ENCODE measurements around the gene CD52. TPM values are rescaled to one million over a fixed set of nuclear protein-coding genes. Genes with fewer than 3 reads are reported as not detected.

The CD52 gene
- total RNA-seq, 2 experiments from 2014 or later = 324 to 344 TPM

GRCh38 chr1:26293911-26294463 is 23.8 kb upstream of the CD52 start:
- TF ChIP-seq, protein P1, sequence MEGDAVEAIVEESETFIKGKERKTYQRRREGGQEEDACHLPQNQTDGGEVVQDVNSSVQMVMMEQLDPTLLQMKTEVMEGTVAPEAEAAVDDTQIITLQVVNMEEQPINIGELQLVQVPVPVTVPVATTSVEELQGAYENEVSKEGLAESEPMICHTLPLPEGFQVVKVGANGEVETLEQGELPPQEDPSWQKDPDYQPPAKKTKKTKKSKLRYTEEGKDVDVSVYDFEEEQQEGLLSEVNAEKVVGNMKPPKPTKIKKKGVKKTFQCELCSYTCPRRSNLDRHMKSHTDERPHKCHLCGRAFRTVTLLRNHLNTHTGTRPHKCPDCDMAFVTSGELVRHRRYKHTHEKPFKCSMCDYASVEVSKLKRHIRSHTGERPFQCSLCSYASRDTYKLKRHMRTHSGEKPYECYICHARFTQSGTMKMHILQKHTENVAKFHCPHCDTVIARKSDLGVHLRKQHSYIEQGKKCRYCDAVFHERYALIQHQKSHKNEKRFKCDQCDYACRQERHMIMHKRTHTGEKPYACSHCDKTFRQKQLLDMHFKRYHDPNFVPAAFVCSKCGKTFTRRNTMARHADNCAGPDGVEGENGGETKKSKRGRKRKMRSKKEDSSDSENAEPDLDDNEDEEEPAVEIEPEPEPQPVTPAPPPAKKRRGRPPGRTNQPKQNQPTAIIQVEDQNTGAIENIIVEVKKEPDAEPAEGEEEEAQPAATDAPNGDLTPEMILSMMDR (IDR thresholded peaks at IDR 0.05) = no peak
- CTCF ChIA-PET = no interaction called here
- H3K27me3 Mint-ChIP-seq = no peaks in the 10 kb centered on the region
- POLR2A ChIA-PET = interaction anchor here (1.3 to 1.7 kb wide), 2 partner anchors 14 to 24 kb away, joined by 4 read pairs; partner anchors contain the start of genes CD52 and SH3BGRL3
- intact Hi-C loops (cut with micrococcal nuclease) = no loop called here
- peaks cover 13% of the 10 kb centered on the region for H3K36me3 Mint-ChIP-seq (ENCODE audit: low read depth)
- no peaks in the 10 kb centered on the region for H3K9me3 Mint-ChIP-seq
- ATAC-seq = no peak
- no peak overlapping the region for H3K4me3 Mint-ChIP-seq
- peaks cover 34% of the 10 kb centered on the region for H3K4me1 Mint-ChIP-seq (ENCODE audit: low read depth)
- no peak for DNase-seq
- H3K27ac Mint-ChIP-seq = no peak overlapping the region

- Mint-ChIP-seq H3K36me3 (ENCODE audit: low read depth) (peaks cover 7% of the 10 kb centered on the region), H3K9me3 (no peaks in the 10 kb centered on the region), H3K4me1 (ENCODE audit: low read depth) (peaks cover 20% of the 10 kb centered on the region), H3K27me3 (no peaks in the 10 kb centered on the region), H3K27ac (no peak overlapping the region), H3K4me3 (no peak overlapping the region)
- no peak for DNase-seq
- POLR2A ChIA-PET = interaction anchor here (0.6 to 6.8 kb wide), 4 partner anchors 6 to 19 kb away, joined by 5 to 44 read pairs (median 6); partner anchors contain the start of gene UBXN11
- TF ChIP-seq, protein P1 (IDR thresholded peaks at IDR 0.05) = no peak
- intact Hi-C loops (cut with micrococcal nuclease) = no loop called here
- CTCF ChIA-PET = interaction anchor here (1.2 kb wide), 1 partner anchor 20 kb away, joined by 4 read pairs; no protein-coding TSS in a partner anchor
- ATAC-seq = no peak
Measured at GRCh38 chr1:26295194-26296138, 22.3 kb upstream of the CD52 start.

DNA sequence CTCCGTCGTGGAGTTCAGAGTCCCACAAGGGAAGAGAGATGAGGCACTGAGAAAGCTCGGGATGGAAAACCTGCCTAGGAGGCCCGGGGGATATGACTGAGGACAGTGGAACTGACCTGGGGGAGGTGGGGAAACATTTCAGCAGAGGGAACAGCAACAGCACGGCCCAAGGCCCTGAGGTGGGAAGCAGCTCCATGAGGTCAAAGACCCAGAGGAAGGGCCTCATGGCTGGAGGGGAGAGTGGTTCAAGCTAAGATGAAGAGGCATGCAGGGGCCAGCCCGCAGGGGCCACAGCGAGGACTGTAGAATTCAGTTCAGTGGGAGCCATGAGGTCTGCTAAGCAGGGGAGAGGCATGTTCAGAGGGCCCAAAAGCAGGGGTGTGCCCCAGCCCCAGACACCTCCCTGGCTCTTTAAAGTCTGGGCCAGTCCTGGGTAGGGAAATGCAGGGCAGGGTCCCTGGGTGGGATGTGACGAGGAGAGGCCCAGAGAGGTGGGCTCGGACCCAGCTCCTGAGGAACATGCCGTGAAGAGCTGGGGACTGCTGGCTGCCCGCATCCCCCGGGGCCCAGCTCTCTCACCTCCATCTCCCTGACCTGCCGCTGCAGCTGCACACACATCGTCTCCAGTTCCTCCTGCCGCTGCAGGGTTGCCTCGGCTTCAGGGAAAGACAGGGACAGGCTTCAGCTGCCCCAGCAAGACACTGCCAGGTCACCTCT is 21.3 kb upstream of the CD52 start:
- H3K27ac Mint-ChIP-seq = no peak overlapping the region
- TF ChIP-seq, protein P1 (IDR thresholded peaks at IDR 0.05) = no peak
- intact Hi-C loops (cut with micrococcal nuclease) = no loop called here
- H3K27me3 Mint-ChIP-seq = no peaks in the 10 kb centered on the region
- POLR2A ChIA-PET = interaction anchor here (0.8 to 6.8 kb wide), 4 partner anchors 7 to 49 kb away, joined by 3 to 44 read pairs (median 6); partner anchors contain the start of gene UBXN11
- ATAC-seq (no peak), DNase-seq (no peak)
- no peak overlapping the region for H3K4me3 Mint-ChIP-seq
- peaks cover 9% of the 10 kb centered on the region for H3K36me3 Mint-ChIP-seq (ENCODE audit: low read depth)
- H3K4me1 Mint-ChIP-seq (ENCODE audit: low read depth) = peaks cover 11% of the 10 kb centered on the region
- CTCF ChIA-PET = interaction anchor here (0.9 to 2.2 kb wide), 4 partner anchors 10 to 25 kb away, joined by 3 to 5 read pairs (median 4); partner anchors contain the start of gene UBXN11
- no peaks in the 10 kb centered on the region for H3K9me3 Mint-ChIP-seq

DNA sequence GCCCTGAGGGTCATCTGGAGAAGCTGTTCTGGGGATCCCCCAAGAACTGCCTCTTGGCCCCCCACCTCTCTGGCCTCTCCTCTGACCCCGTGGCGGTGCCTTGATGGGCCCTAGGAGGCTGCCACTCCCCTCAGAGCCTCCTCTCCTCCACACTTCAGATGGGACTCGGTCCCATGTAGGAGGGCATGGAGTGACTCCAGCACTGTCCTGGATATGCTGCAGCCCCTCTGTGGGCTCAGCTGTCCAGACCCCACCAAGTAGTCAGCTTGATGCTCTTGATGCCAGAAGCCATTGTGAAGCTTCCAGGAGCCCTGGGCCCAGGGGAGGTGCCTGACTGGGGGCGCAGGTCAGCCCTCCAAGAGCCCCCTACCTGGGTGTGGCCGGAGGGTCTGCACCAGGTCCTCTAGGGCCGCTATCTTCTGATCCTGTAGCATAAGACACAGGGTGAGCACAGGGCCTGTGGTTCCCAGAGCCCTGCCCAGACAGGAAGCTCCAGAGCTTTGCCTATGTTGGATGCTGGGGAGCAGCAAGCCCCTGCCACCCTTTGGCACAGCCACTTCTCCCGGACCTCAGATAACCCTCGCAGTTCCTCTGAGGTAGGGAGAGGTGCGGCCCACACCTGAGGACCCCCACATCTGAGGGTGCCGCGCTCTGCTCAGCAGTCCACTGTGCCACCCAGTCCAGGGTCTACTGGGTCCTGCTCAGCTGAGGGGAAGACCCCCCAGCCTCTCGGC is 20.5 kb upstream of the CD52 start:
- Mint-ChIP-seq H3K9me3 (no peaks in the 10 kb centered on the region), H3K4me1 (ENCODE audit: low read depth) (peaks cover 4% of the 10 kb centered on the region), H3K36me3 (ENCODE audit: low read depth) (peaks cover 9% of the 10 kb centered on the region), H3K4me3 (no peak overlapping the region), H3K27me3 (no peaks in the 10 kb centered on the region), H3K27ac (no peak overlapping the region)
- ChIA-PET POLR2A (interaction anchor here (0.8 to 6.8 kb wide), 4 partner anchors 8 to 50 kb away, joined by 3 to 44 read pairs (median 14); no protein-coding TSS in a partner anchor), CTCF (interaction anchor here (0.9 to 2.2 kb wide), 4 partner anchors 10 to 24 kb away, joined by 3 to 5 read pairs (median 4); partner anchors contain the start of gene UBXN11)
- ATAC-seq = no peak
- intact Hi-C loops (cut with micrococcal nuclease) = no loop called here
- TF ChIP-seq, protein P1 (IDR thresholded peaks at IDR 0.05) = no peak
- no peak for DNase-seq
